GM23338 (cell line): ENCODE data around the gene GABBR1. TPM values are rescaled to one million over a fixed set of nuclear protein-coding genes. Genes with fewer than 3 reads are reported as not detected.

Experiments
- ATAC-seq: fragments of 200-7000 bp; cut with Tn5 transposase; 3 replicates; pipeline ENCODE4 v1.9.1; 2020
- DNase-seq: peaks from one replicate; pipeline ENCODE4 v3.0.0-alpha.2; 2015; ENCODE audit warnings: low spot score
- H2AFZ ChIP-seq: fragments of 200-600 bp; sonication (generic); 2 replicates; pipeline ENCODE4 v1.8.0; 2016; ENCODE audit warnings: antibody characterized with exemption, mild to moderate bottlenecking, moderate library complexity
- H3F3A ChIP-seq: fragments of 200-600 bp; sonication (generic); replicated peaks from 2 replicates; pipeline ENCODE4 v1.8.0; 2017; ENCODE audit warnings: antibody characterized with exemption, mixed run types, low read depth
- H3K27ac ChIP-seq: fragments of 200-600 bp; sonication (generic); 2 replicates; pipeline ENCODE4 v1.6.1; 2016; ENCODE audit warnings: low read depth
- H3K27me3 ChIP-seq: fragments of 200-600 bp; sonication (generic); 2 replicates; pipeline ENCODE4 v1.8.0; 2016; ENCODE audit warnings: mild to moderate bottlenecking, mixed run types, moderate library complexity; ENCODE audit not compliant: insufficient read depth
- H3K36me3 ChIP-seq: fragments of 200-600 bp; sonication (generic); 2 replicates; pipeline ENCODE4 v1.8.0; 2016; ENCODE audit warnings: mild to moderate bottlenecking; ENCODE audit not compliant: insufficient read depth
- H3K4me1 ChIP-seq: fragments of 200-600 bp; sonication (generic); 2 replicates; pipeline ENCODE4 v1.8.0; 2016; ENCODE audit warnings: mild to moderate bottlenecking, moderate library complexity; ENCODE audit not compliant: insufficient read depth
- H3K4me2 ChIP-seq: fragments of 200-600 bp; sonication (generic); 2 replicates; pipeline ENCODE4 v1.7.1; 2017; ENCODE audit warnings: mixed run types
- H3K4me3 ChIP-seq: fragments of 200-600 bp; sonication (generic); 2 replicates; pipeline ENCODE4 v1.6.1; 2016; ENCODE audit warnings: mixed run types
- H3K79me2 ChIP-seq: fragments of 200-600 bp; sonication (generic); replicated peaks from 2 replicates; pipeline ENCODE4 v1.8.0; 2017; ENCODE audit warnings: mild to moderate bottlenecking; ENCODE audit not compliant: insufficient read depth
- H3K9me2 ChIP-seq: fragments of 200-600 bp; sonication (generic); 2 replicates; pipeline ENCODE4 v1.8.0; 2017; ENCODE audit not compliant: insufficient read depth
- H4K20me1 ChIP-seq: fragments of 200-600 bp; sonication (generic); replicated peaks from 2 replicates; pipeline ENCODE4 v1.8.0; 2017; ENCODE audit warnings: mild to moderate bottlenecking; ENCODE audit not compliant: insufficient read depth
- H3K27ac Mint-ChIP-seq: 2 replicates; pipeline ENCODE4 v1.8.0; 2020; ENCODE audit warnings: inconsistent platforms, mild to moderate bottlenecking, moderate library complexity, mixed read lengths
- H3K27me3 Mint-ChIP-seq: 3 replicates; pipeline ENCODE4 v1.8.0; 2022; ENCODE audit warnings: low read depth, mild to moderate bottlenecking, moderate library complexity, mixed read lengths, inconsistent platforms; ENCODE audit not compliant: insufficient read depth, poor library complexity
- H3K36me3 Mint-ChIP-seq: 3 replicates; pipeline ENCODE4 v1.8.0; 2021; ENCODE audit warnings: low read depth, mild to moderate bottlenecking, inconsistent platforms, moderate library complexity, mixed read lengths
- H3K4me1 Mint-ChIP-seq: 3 replicates; pipeline ENCODE4 v1.8.0; 2020; ENCODE audit warnings: mild to moderate bottlenecking, inconsistent platforms, mixed read lengths
- H3K4me3 Mint-ChIP-seq: 3 replicates; pipeline ENCODE4 v1.8.0; 2021; ENCODE audit warnings: moderate library complexity, mild to moderate bottlenecking, inconsistent platforms, mixed read lengths
- H3K9me3 Mint-ChIP-seq: 3 replicates; pipeline ENCODE4 v1.8.0; 2020; ENCODE audit warnings: moderate library complexity, mild to moderate bottlenecking, inconsistent platforms, mixed read lengths
- CREB1 ChIP-seq: fragments of 250-450 bp; sonication (Bioruptor Pico); IDR thresholded peaks from 2 replicates; pipeline ENCODE4 v1.5.0; 2020; ENCODE audit warnings: low read depth, mild to moderate bottlenecking, moderate library complexity
- ETS1 ChIP-seq: IDR thresholded peaks from 2 replicates; pipeline ENCODE4 v1.6.1; 2016; ENCODE audit warnings: antibody characterized with exemption
- EZH2 ChIP-seq: fragments of 200-600 bp; sonication (generic); IDR thresholded peaks from one replicate; pipeline ENCODE4 v1.8.0; 2017; ENCODE audit warnings: antibody characterized with exemption, mild to moderate bottlenecking, low read depth; ENCODE audit not compliant: unreplicated experiment
- EZH2phosphoT487 ChIP-seq: fragments of 200-600 bp; sonication (generic); IDR thresholded peaks from one replicate; pipeline ENCODE4 v1.8.1; 2018; ENCODE audit warnings: antibody characterized with exemption; ENCODE audit not compliant: unreplicated experiment
- JUNB ChIP-seq: IDR thresholded peaks from one replicate; pipeline ENCODE4 v1.6.1; 2016; ENCODE audit warnings: antibody characterized with exemption; ENCODE audit not compliant: unreplicated experiment
- NANOG ChIP-seq: IDR thresholded peaks from 2 replicates; pipeline ENCODE4 v1.6.1; 2016; ENCODE audit warnings: antibody characterized with exemption, borderline replicate concordance
- REST ChIP-seq: IDR thresholded peaks from one replicate; pipeline ENCODE4 v1.6.1; 2018; ENCODE audit warnings: antibody characterized with exemption; ENCODE audit not compliant: unreplicated experiment
- polyA plus RNA-seq: library from polyadenylated mRNA; unstranded; fragments of >200 nt; fragmentation: Nextera tagmentation; extraction: Ambion mirVana; gene quantifications from 2 replicates; pipeline ENCODE4 v1.2.1, GENCODE V29; 2016
- total RNA-seq: library from RNA; depleted of rRNA; stranded (reverse); fragments of >200 nt; shearing (Covaris generic); gene quantifications from 2 replicates; pipeline ENCODE4 v1.2.3, GENCODE V29; 2014
- TF ChIP-seq, protein P1 (sequence below), 2 experiments: fragments of 200-600 bp in 1 of 2; sonication (generic) in 1 of 2; conservative IDR thresholded peaks; 2 replicates each; pipeline versions ENCODE4 v1.5.1 to v1.6.1; 2016 to 2017; ENCODE audit warnings: antibody characterized with exemption in 2 of 2, low read depth in 2 of 2, mild to moderate bottlenecking in 2 of 2, moderate library complexity in 1 of 2
- TF ChIP-seq, protein P2 (sequence below): fragments of 250-450 bp; sonication (Bioruptor Pico); IDR thresholded peaks from 2 replicates; pipeline ENCODE4 v1.5.0; 2020; ENCODE audit warnings: mild to moderate bottlenecking, moderate library complexity

GABBR1 gene
- total and polyA plus RNA-seq, 2 experiments from 2014 or later, result 42.8 to 78.9 TPM

DNA sequence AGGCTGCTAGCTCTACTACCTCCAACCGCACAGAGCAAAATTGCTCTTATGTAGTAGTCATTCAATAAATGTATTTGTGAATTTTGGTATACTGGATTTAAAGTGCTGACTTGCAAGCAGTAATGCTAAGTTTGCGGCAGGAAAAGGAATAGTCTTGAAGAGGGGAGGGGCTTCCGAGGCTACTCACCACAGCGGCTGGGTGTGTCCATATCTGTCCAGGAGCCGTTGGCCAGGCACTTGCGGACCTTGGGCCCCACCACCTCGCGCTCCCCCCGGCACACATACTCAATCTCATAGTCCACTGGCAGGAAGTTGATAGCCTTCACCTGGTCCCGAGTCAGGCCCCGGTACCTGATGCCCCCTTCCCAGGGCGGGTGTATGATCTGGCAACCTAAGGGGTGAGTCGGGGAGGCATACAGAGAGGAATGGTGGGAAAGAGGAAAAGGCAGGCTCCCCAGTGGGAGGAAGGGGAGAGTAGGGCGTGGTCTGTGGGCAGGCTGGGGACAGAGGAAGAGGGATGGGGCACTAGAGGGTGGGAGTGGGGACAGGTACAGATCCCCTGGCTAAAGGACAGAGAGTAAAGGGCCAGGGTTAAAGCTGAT, 1.7 kb downstream of the GABBR1 start (continued):
- TF ChIP-seq, protein P1, sequence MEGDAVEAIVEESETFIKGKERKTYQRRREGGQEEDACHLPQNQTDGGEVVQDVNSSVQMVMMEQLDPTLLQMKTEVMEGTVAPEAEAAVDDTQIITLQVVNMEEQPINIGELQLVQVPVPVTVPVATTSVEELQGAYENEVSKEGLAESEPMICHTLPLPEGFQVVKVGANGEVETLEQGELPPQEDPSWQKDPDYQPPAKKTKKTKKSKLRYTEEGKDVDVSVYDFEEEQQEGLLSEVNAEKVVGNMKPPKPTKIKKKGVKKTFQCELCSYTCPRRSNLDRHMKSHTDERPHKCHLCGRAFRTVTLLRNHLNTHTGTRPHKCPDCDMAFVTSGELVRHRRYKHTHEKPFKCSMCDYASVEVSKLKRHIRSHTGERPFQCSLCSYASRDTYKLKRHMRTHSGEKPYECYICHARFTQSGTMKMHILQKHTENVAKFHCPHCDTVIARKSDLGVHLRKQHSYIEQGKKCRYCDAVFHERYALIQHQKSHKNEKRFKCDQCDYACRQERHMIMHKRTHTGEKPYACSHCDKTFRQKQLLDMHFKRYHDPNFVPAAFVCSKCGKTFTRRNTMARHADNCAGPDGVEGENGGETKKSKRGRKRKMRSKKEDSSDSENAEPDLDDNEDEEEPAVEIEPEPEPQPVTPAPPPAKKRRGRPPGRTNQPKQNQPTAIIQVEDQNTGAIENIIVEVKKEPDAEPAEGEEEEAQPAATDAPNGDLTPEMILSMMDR (conservative IDR thresholded peaks at IDR 0.05; ENCODE audit: low read depth in 2 of 2), result no peak

- H3K4me3 ChIP-seq, result peak overlapping the region; percentile 93
- H3K4me1 ChIP-seq, result peaks cover 56% of the 10 kb centered on the region
- no peaks in the 10 kb centered on the region for H3K9me3 Mint-ChIP-seq
- no peaks in the 10 kb centered on the region for H3K27me3 ChIP-seq
- peak overlapping the region; percentile 86 for H3K4me3 Mint-ChIP-seq
- peak overlapping the region; percentile 91 for H3K4me2 ChIP-seq
- H3K9me2 ChIP-seq, result no peaks in the 10 kb centered on the region
- no peaks in the 10 kb centered on the region for H3K36me3 ChIP-seq
- no peak overlapping the region for H2AFZ ChIP-seq
- ATAC-seq, result no peak
- no peak for DNase-seq
- peaks cover 27% of the 10 kb centered on the region for H3F3A ChIP-seq
- no peak overlapping the region for H3K27ac Mint-ChIP-seq
- H3K27me3 Mint-ChIP-seq, result peaks cover 26% of the 10 kb centered on the region
- peaks cover 63% of the 10 kb centered on the region for H3K4me1 Mint-ChIP-seq
- H3K27ac ChIP-seq, result no peak overlapping the region
- H4K20me1 ChIP-seq, result peaks cover 24% of the 10 kb centered on the region
- H3K79me2 ChIP-seq, result peaks cover 64% of the 10 kb centered on the region
- H3K36me3 Mint-ChIP-seq, result peaks cover 19% of the 10 kb centered on the region
- TF ChIP-seq EZH2 (no peak), JUNB (no peak), NANOG (no peak), ETS1 (no peak), REST (no peak), CREB1 (CRISPR knock-in tag) (no peak), EZH2phosphoT487 (no peak)
- TF ChIP-seq, protein P1 (conservative IDR thresholded peaks at IDR 0.05; ENCODE audit: low read depth in 2 of 2), result no peak
- TF ChIP-seq, protein P2, sequence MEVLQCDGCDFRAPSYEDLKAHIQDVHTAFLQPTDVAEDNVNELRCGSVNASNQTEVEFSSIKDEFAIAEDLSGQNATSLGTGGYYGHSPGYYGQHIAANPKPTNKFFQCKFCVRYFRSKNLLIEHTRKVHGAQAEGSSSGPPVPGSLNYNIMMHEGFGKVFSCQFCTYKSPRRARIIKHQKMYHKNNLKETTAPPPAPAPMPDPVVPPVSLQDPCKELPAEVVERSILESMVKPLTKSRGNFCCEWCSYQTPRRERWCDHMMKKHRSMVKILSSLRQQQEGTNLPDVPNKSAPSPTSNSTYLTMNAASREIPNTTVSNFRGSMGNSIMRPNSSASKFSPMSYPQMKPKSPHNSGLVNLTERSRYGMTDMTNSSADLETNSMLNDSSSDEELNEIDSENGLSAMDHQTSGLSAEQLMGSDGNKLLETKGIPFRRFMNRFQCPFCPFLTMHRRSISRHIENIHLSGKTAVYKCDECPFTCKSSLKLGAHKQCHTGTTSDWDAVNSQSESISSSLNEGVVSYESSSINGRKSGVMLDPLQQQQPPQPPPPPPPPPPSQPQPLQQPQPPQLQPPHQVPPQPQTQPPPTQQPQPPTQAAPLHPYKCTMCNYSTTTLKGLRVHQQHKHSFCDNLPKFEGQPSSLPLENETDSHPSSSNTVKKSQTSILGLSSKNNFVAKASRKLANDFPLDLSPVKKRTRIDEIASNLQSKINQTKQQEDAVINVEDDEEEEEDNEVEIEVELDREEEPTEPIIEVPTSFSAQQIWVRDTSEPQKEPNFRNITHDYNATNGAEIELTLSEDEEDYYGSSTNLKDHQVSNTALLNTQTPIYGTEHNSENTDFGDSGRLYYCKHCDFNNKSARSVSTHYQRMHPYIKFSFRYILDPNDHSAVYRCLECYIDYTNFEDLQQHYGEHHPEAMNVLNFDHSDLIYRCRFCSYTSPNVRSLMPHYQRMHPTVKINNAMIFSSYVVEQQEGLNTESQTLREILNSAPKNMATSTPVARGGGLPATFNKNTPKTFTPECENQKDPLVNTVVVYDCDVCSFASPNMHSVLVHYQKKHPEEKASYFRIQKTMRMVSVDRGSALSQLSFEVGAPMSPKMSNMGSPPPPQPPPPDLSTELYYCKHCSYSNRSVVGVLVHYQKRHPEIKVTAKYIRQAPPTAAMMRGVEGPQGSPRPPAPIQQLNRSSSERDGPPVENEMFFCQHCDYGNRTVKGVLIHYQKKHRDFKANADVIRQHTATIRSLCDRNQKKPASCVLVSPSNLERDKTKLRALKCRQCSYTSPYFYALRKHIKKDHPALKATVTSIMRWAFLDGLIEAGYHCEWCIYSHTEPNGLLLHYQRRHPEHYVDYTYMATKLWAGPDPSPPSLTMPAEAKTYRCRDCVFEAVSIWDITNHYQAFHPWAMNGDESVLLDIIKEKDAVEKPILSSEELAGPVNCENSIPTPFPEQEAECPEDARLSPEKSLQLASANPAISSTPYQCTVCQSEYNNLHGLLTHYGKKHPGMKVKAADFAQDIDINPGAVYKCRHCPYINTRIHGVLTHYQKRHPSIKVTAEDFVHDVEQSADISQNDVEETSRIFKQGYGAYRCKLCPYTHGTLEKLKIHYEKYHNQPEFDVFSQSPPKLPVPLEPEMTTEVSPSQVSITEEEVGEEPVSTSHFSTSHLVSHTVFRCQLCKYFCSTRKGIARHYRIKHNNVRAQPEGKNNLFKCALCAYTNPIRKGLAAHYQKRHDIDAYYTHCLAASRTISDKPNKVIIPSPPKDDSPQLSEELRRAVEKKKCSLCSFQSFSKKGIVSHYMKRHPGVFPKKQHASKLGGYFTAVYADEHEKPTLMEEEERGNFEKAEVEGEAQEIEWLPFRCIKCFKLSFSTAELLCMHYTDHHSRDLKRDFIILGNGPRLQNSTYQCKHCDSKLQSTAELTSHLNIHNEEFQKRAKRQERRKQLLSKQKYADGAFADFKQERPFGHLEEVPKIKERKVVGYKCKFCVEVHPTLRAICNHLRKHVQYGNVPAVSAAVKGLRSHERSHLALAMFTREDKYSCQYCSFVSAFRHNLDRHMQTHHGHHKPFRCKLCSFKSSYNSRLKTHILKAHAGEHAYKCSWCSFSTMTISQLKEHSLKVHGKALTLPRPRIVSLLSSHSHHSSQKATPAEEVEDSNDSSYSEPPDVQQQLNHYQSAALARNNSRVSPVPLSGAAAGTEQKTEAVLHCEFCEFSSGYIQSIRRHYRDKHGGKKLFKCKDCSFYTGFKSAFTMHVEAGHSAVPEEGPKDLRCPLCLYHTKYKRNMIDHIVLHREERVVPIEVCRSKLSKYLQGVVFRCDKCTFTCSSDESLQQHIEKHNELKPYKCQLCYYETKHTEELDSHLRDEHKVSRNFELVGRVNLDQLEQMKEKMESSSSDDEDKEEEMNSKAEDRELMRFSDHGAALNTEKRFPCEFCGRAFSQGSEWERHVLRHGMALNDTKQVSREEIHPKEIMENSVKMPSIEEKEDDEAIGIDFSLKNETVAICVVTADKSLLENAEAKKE (CRISPR knock-in tag), result no peak
Observed at GRCh38 chr6:29630315-29630714, 2.7 kb downstream of the GABBR1 start.
